ENCODE measurements around the gene ZNF555.

The ZNF555 gene

GRCh38 chr19:2827840-2828489 is 13.3 kb upstream of the ZNF555 start:
- Mint-ChIP-seq H3K4me1 (peaks cover 13 to 14% of the 10 kb centered on the region in 2 donors), H3K27ac (peak overlapping the region; percentile 91), H3K27me3 (no peaks in the 10 kb centered on the region), H3K4me3 (no peak overlapping the region), H3K9me3 (peaks cover 19 to 21% of the 10 kb centered on the region in 2 donors), H3K36me3 (peaks cover 45 to 46% of the 10 kb centered on the region in 2 donors)
- peak; percentile 37 for DNase-seq
- peak in 1 of 2 donors; percentile 92 for ATAC-seq (replicated peaks)

- Mint-ChIP-seq H3K9me3 (peaks cover 34 to 36% of the 10 kb centered on the region in 2 donors), H3K27me3 (no peaks in the 10 kb centered on the region), H3K4me1 (no peaks in the 10 kb centered on the region), H3K27ac (no peak overlapping the region), H3K36me3 (peaks cover 55 to 60% of the 10 kb centered on the region in 2 donors), H3K4me3 (no peak overlapping the region)
- ATAC-seq (replicated peaks) (no peak), DNase-seq (no peak)
Observed at GRCh38 chr19:2834294-2834871, 6.9 kb upstream of the ZNF555 start.

GRCh38 chr19:2837430-2837829 is 3.8 kb upstream of the ZNF555 start:
- no peak for ATAC-seq (replicated peaks)
- Mint-ChIP-seq H3K4me1 (peaks cover 5 to 13% of the 10 kb centered on the region in 2 donors), H3K4me3 (no peak overlapping the region), H3K27me3 (no peaks in the 10 kb centered on the region), H3K27ac (no peak overlapping the region), H3K36me3 (peaks cover 47 to 51% of the 10 kb centered on the region in 2 donors), H3K9me3 (peaks cover 27 to 33% of the 10 kb centered on the region in 2 donors)
- DNase-seq: no peak

GRCh38 chr19:2841855-2842574 is 740 bp downstream of the ZNF555 start:
- Mint-ChIP-seq H3K4me3 (peak overlapping the region; percentile 82 to 83), H3K27me3 (no peaks in the 10 kb centered on the region), H3K9me3 (no peaks in the 10 kb centered on the region), H3K36me3 (peaks cover 6 to 29% of the 10 kb centered on the region in 2 donors), H3K4me1 (peaks cover 10 to 27% of the 10 kb centered on the region in 2 donors), H3K27ac (peak overlapping the region; percentile 70)
- DNase-seq (no peak), ATAC-seq (replicated peaks) (peak in 1 of 2 donors; percentile 17)

GRCh38 chr19:2845107-2845506 is 3.8 kb downstream of the ZNF555 start:
- no peak for DNase-seq
- Mint-ChIP-seq H3K4me3 (no peak overlapping the region), H3K36me3 (peaks cover 8 to 37% of the 10 kb centered on the region in 2 donors), H3K4me1 (peaks cover 12 to 31% of the 10 kb centered on the region in 2 donors), H3K9me3 (peaks cover under 1 to 1% of the 10 kb centered on the region in 2 donors), H3K27ac (no peak overlapping the region), H3K27me3 (no peaks in the 10 kb centered on the region)
- ATAC-seq (replicated peaks): no peak

- Mint-ChIP-seq H3K36me3 (peaks cover 12 to 45% of the 10 kb centered on the region in 2 donors), H3K4me3 (no peak overlapping the region), H3K27me3 (no peaks in the 10 kb centered on the region), H3K27ac (no peak overlapping the region), H3K9me3 (peaks cover 6 to 8% of the 10 kb centered on the region in 2 donors), H3K4me1 (peaks cover 16 to 27% of the 10 kb centered on the region in 2 donors)
- no peak for DNase-seq
- ATAC-seq (replicated peaks): no peak
Observed at GRCh38 chr19:2846180-2846894, 5.1 kb downstream of the ZNF555 start.

GRCh38 chr19:2847507-2847906 is 6.2 kb downstream of the ZNF555 start:
- no peak overlapping the region for H3K4me3 Mint-ChIP-seq
- DNase-seq (no peak), ATAC-seq (replicated peaks) (no peak)
- peaks cover 9 to 14% of the 10 kb centered on the region in 2 donors for H3K9me3 Mint-ChIP-seq
- H3K36me3 Mint-ChIP-seq: peaks cover 22 to 53% of the 10 kb centered on the region in 2 donors
- no peak overlapping the region for H3K27ac Mint-ChIP-seq
- no peaks in the 10 kb centered on the region for H3K27me3 Mint-ChIP-seq
- peaks cover 11 to 22% of the 10 kb centered on the region in 2 donors for H3K4me1 Mint-ChIP-seq

- H3K4me1 Mint-ChIP-seq: peaks cover 8 to 18% of the 10 kb centered on the region in 2 donors
- H3K27me3 Mint-ChIP-seq: no peaks in the 10 kb centered on the region
- no peak overlapping the region for H3K27ac Mint-ChIP-seq
- ATAC-seq (replicated peaks) (no peak), DNase-seq (no peak)
- H3K4me3 Mint-ChIP-seq: no peak overlapping the region
- H3K9me3 Mint-ChIP-seq: peaks cover 11 to 21% of the 10 kb centered on the region in 2 donors
- peaks cover 34 to 62% of the 10 kb centered on the region in 2 donors for H3K36me3 Mint-ChIP-seq
Observed at GRCh38 chr19:2848616-2849015, 7.3 kb downstream of the ZNF555 start.

- Mint-ChIP-seq H3K9me3 (peaks cover 19 to 29% of the 10 kb centered on the region in 2 donors), H3K36me3 (peaks cover 47 to 69% of the 10 kb centered on the region in 2 donors), H3K27me3 (no peaks in the 10 kb centered on the region), H3K27ac (no peak overlapping the region), H3K4me1 (peaks cover 6 to 14% of the 10 kb centered on the region in 2 donors), H3K4me3 (no peak overlapping the region)
- no peak for DNase-seq
- no peak for ATAC-seq (replicated peaks)
Observed at GRCh38 chr19:2850256-2850925, 9.1 kb downstream of the ZNF555 start.

- H3K9me3 Mint-ChIP-seq: peaks cover 19 to 32% of the 10 kb centered on the region in 2 donors
- peaks cover 59 to 68% of the 10 kb centered on the region in 2 donors for H3K36me3 Mint-ChIP-seq
- ATAC-seq (replicated peaks): no peak
- H3K27ac Mint-ChIP-seq: no peak overlapping the region
- no peak overlapping the region for H3K4me3 Mint-ChIP-seq
- peaks cover 6 to 17% of the 10 kb centered on the region in 2 donors for H3K4me1 Mint-ChIP-seq
- no peaks in the 10 kb centered on the region for H3K27me3 Mint-ChIP-seq
- no peak for DNase-seq
Observed at GRCh38 chr19:2852598-2852997, 11.3 kb downstream of the ZNF555 start.

GRCh38 chr19:2853015-2853606 is 11.8 kb downstream of the ZNF555 start:
- Mint-ChIP-seq H3K27ac (no peak overlapping the region), H3K9me3 (peaks cover 19 to 32% of the 10 kb centered on the region in 2 donors), H3K36me3 (peaks cover 59 to 66% of the 10 kb centered on the region in 2 donors), H3K4me1 (peaks cover 6 to 17% of the 10 kb centered on the region in 2 donors), H3K27me3 (no peaks in the 10 kb centered on the region), H3K4me3 (no peak overlapping the region)
- DNase-seq (no peak), ATAC-seq (replicated peaks) (no peak)

- H3K4me1 Mint-ChIP-seq: peaks cover 6 to 16% of the 10 kb centered on the region in 2 donors
- H3K4me3 Mint-ChIP-seq: no peak overlapping the region
- peaks cover 23 to 38% of the 10 kb centered on the region in 2 donors for H3K9me3 Mint-ChIP-seq
- H3K27me3 Mint-ChIP-seq: no peaks in the 10 kb centered on the region
- peaks cover 63 to 75% of the 10 kb centered on the region in 2 donors for H3K36me3 Mint-ChIP-seq
- no peak overlapping the region for H3K27ac Mint-ChIP-seq
- no peak for DNase-seq
- ATAC-seq (replicated peaks): no peak
Observed at GRCh38 chr19:2854849-2855248, 13.6 kb downstream of the ZNF555 start.

- DNase-seq (no peak), ATAC-seq (replicated peaks) (peak in 1 of 2 donors; percentile 65)
- H3K27ac Mint-ChIP-seq: no peak overlapping the region
- peaks cover 50 to 59% of the 10 kb centered on the region in 2 donors for H3K36me3 Mint-ChIP-seq
- no peaks in the 10 kb centered on the region for H3K27me3 Mint-ChIP-seq
- H3K4me3 Mint-ChIP-seq: no peak overlapping the region
- H3K4me1 Mint-ChIP-seq: peaks cover 0 to 9% of the 10 kb centered on the region in 2 donors
- H3K9me3 Mint-ChIP-seq: peaks cover 17 to 29% of the 10 kb centered on the region in 2 donors
Observed at GRCh38 chr19:2856457-2857050, 15.3 kb downstream of the ZNF555 start.

Data from stimulated activated naive B cell treated with anti-CD40 and anti-IgM and Interleukin-4, amounts not matched to agents 10 μg/mL and 1 μg/mL and 100 μg/mL, for 72 hours (primary cell).